Measurements from ENCODE around the gene SLC1A4.
"Not testable (repeated sequence)": the region's sequence is repeated elsewhere in the genome, so short reads cannot be mapped to it uniquely, and the experiment has no call there.

The SLC1A4 gene

GRCh38 chr2:64995041-64995440 lies 5.8 kb downstream of the SLC1A4 start:
- Mint-ChIP-seq H3K4me1 (ENCODE audit: low read depth) (peaks cover 10% of the 10 kb centered on the region), H3K36me3 (peaks cover 10% of the 10 kb centered on the region), H3K9me3 (ENCODE audit: low read depth) (no peaks in the 10 kb centered on the region), H3K27me3 (peaks cover 5% of the 10 kb centered on the region), H3K4me3 (no peak overlapping the region), H3K27ac (no peak overlapping the region)

DNA sequence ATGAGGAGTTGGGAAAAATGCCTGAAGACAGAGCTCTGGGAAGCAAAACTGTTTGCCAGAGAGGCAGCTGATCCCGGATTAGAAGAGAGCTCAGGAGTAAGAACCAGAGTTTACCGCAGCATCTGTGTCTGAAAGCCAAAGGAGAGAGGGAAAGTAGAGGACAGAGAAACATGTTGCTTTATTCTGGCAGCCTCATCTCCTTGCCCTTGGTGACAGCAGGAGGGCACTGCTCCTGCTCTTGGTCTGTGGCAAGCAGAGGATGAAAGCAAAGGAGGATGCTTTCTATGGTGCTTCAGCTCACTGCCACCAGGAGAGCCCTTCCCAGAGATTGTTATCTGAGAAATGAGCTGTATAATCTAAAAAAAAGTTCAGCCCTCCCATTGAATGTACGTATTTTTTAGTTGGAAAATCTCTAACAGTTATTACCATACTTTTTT lies 7.7 kb downstream of the SLC1A4 start:
- Mint-ChIP-seq H3K27ac (no peak overlapping the region), H3K9me3 (ENCODE audit: low read depth) (no peaks in the 10 kb centered on the region), H3K36me3 (peaks cover 10% of the 10 kb centered on the region), H3K4me3 (no peak overlapping the region), H3K4me1 (ENCODE audit: low read depth) (peaks cover 1% of the 10 kb centered on the region), H3K27me3 (peaks cover 1% of the 10 kb centered on the region)

DNA sequence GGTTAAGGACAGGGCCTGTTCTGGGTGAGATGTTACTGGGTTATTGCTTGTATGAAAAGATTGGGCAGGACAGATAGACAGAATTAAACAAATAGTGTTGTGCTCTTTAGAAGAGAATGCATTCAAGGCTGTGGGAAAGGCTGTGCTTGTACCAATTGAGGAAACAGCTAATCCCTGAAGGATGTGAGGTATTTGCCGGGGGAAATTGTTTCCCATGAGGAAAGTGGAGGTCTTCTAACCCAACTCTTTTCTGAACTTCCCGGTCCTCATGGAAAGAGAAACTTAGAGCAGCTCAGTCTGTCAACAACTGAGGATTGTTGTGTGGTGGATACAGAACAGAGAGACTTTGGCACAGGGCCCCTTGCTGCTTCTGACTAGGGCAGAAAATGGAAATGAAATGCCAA lies 9.5 kb downstream of the SLC1A4 start:
- Mint-ChIP-seq H3K9me3 (ENCODE audit: low read depth) (no peaks in the 10 kb centered on the region), H3K4me3 (no peak overlapping the region), H3K4me1 (ENCODE audit: low read depth) (no peaks in the 10 kb centered on the region), H3K27ac (no peak overlapping the region), H3K36me3 (peaks cover 8% of the 10 kb centered on the region), H3K27me3 (no peaks in the 10 kb centered on the region)

DNA sequence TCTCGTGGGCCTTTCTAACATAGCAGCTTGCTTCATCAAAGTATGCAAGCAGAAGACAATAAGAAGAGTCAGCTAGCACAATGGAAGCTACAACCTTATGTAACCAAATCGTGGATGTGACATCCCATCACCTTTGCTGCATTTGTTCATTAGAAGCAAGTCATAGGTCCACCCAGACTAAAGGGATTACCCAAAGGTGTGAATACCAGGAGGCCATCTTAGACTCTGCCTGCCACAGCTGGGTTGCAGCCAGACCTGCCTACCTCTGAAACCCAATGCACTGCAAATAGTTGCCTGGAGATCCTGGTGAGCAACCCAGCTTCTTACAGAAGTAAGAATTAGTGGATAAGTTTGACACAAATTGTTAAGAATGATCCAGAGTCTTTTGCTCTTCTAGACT lies 10.6 kb downstream of the SLC1A4 start:
- Mint-ChIP-seq H3K27ac (no peak overlapping the region), H3K9me3 (ENCODE audit: low read depth) (no peaks in the 10 kb centered on the region), H3K27me3 (no peaks in the 10 kb centered on the region), H3K36me3 (peaks cover 8% of the 10 kb centered on the region), H3K4me1 (ENCODE audit: low read depth) (no peaks in the 10 kb centered on the region), H3K4me3 (no peak overlapping the region)

GRCh38 chr2:65000644-65001043 lies 11.4 kb downstream of the SLC1A4 start:
- Mint-ChIP-seq H3K4me3 (no peak overlapping the region), H3K36me3 (peaks cover 8% of the 10 kb centered on the region), H3K27me3 (no peaks in the 10 kb centered on the region), H3K4me1 (ENCODE audit: low read depth) (no peaks in the 10 kb centered on the region), H3K9me3 (ENCODE audit: low read depth) (no peaks in the 10 kb centered on the region), H3K27ac (no peak overlapping the region)

DNA sequence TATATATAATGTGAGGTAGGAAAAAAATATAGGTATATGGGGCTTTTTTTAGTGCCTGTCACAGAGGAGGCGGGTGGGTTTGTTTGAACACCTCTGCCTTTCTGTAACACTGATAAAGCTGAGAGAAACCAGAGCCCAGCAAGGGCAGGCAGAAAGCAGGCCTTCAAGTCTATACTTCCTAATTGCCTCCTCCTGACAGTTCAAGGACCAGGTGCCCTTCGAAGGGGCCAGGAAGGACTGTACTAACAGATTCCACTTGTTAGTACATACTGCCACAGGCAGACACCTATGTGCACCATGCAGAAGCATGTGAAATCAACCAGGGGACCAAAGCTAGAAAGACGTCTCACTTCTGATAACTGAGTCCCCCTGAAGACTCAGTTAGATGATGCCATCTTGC lies 13.8 kb downstream of the SLC1A4 start:
- no peaks in the 10 kb centered on the region for H3K27me3 Mint-ChIP-seq
- no peak overlapping the region for H3K27ac Mint-ChIP-seq
- H3K36me3 Mint-ChIP-seq = peaks cover 9% of the 10 kb centered on the region
- H3K9me3 Mint-ChIP-seq (ENCODE audit: low read depth) = no peaks in the 10 kb centered on the region
- H3K4me3 Mint-ChIP-seq = no peak overlapping the region
- H3K4me1 Mint-ChIP-seq (ENCODE audit: low read depth) = no peaks in the 10 kb centered on the region

- not testable (repeated sequence) for H3K4me1 Mint-ChIP-seq (ENCODE audit: low read depth); H3K36me3 Mint-ChIP-seq; H3K9me3 Mint-ChIP-seq (ENCODE audit: low read depth); H3K4me3 Mint-ChIP-seq; H3K27ac Mint-ChIP-seq; H3K27me3 Mint-ChIP-seq
Measured at GRCh38 chr2:65004232-65004631, 15.0 kb downstream of the SLC1A4 start.

GRCh38 chr2:65013776-65014175 lies 24.6 kb downstream of the SLC1A4 start:
- H3K4me1 Mint-ChIP-seq (ENCODE audit: low read depth) = peaks cover 5% of the 10 kb centered on the region
- H3K9me3 Mint-ChIP-seq (ENCODE audit: low read depth) = no peaks in the 10 kb centered on the region
- H3K27me3 Mint-ChIP-seq = no peaks in the 10 kb centered on the region
- no peak overlapping the region for H3K27ac Mint-ChIP-seq
- H3K4me3 Mint-ChIP-seq = no peak overlapping the region
- peaks cover 9% of the 10 kb centered on the region for H3K36me3 Mint-ChIP-seq

GRCh38 chr2:65015731-65016130 lies 26.5 kb downstream of the SLC1A4 start:
- Mint-ChIP-seq H3K36me3 (peaks cover 10% of the 10 kb centered on the region), H3K27ac (no peak overlapping the region), H3K9me3 (ENCODE audit: low read depth) (no peaks in the 10 kb centered on the region), H3K4me1 (ENCODE audit: low read depth) (peaks cover 5% of the 10 kb centered on the region), H3K4me3 (no peak overlapping the region), H3K27me3 (no peaks in the 10 kb centered on the region)

DNA sequence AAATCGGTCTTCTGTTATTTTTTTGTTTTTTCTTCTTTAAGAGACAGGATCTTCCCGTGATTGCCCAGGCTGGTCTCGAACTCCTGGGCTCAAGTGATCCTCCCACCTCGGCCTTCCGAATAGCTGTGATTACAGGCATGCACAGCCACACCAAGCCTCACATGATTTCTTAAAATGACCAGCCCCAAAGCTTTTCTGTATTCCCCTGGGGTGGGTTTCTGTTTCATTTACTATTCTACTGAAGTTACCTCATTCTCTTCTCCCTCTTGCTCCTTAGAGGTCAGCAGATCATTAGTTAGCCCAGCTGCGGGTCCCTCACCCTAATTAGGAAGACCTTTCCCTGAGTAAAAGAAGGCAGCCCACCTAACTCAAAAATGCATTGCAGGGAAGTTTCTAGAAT lies 27.6 kb downstream of the SLC1A4 start:
- Mint-ChIP-seq H3K27ac (no peak overlapping the region), H3K4me1 (ENCODE audit: low read depth) (peaks cover 5% of the 10 kb centered on the region), H3K4me3 (no peak overlapping the region), H3K36me3 (peaks cover 10% of the 10 kb centered on the region), H3K9me3 (ENCODE audit: low read depth) (no peaks in the 10 kb centered on the region), H3K27me3 (no peaks in the 10 kb centered on the region)

DNA sequence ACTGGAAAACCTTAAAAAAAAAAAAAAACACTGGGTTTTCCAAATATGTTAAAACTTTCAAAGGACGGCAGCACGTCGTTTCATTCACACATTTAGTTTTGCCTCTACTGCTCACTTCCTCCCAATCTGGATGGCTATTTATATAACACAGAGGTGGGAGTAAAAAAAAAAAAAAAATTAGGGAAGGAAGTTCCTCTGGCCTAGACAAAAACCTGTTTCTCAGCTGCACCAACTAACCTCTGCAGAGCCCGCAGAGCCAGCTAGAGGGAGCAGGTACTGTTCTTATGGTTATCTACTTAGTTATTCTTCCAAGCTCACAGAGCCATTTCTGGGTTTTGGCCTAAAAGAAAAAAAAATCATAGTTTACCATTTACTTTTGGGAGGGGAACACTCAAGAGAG lies 28.1 kb downstream of the SLC1A4 start:
- no peak overlapping the region for H3K27ac Mint-ChIP-seq
- no peaks in the 10 kb centered on the region for H3K9me3 Mint-ChIP-seq (ENCODE audit: low read depth)
- no peaks in the 10 kb centered on the region for H3K27me3 Mint-ChIP-seq
- no peak overlapping the region for H3K4me3 Mint-ChIP-seq
- H3K36me3 Mint-ChIP-seq = peaks cover 10% of the 10 kb centered on the region
- H3K4me1 Mint-ChIP-seq (ENCODE audit: low read depth) = peaks cover 5% of the 10 kb centered on the region

GRCh38 chr2:65018141-65018582 lies 29.0 kb downstream of the SLC1A4 start:
- H3K4me1 Mint-ChIP-seq (ENCODE audit: low read depth) = peaks cover 5% of the 10 kb centered on the region
- no peak overlapping the region for H3K27ac Mint-ChIP-seq
- no peak overlapping the region for H3K4me3 Mint-ChIP-seq
- H3K9me3 Mint-ChIP-seq (ENCODE audit: low read depth) = no peaks in the 10 kb centered on the region
- no peaks in the 10 kb centered on the region for H3K27me3 Mint-ChIP-seq
- H3K36me3 Mint-ChIP-seq = peaks cover 13% of the 10 kb centered on the region

GRCh38 chr2:65019010-65019409 lies 29.8 kb downstream of the SLC1A4 start:
- peaks cover under 1% of the 10 kb centered on the region for H3K4me1 Mint-ChIP-seq (ENCODE audit: low read depth)
- no peaks in the 10 kb centered on the region for H3K9me3 Mint-ChIP-seq (ENCODE audit: low read depth)
- H3K36me3 Mint-ChIP-seq = peaks cover 12% of the 10 kb centered on the region
- no peaks in the 10 kb centered on the region for H3K27me3 Mint-ChIP-seq
- H3K27ac Mint-ChIP-seq = no peak overlapping the region
- no peak overlapping the region for H3K4me3 Mint-ChIP-seq

- Mint-ChIP-seq H3K36me3 (peaks cover 14% of the 10 kb centered on the region), H3K27ac (no peak overlapping the region), H3K4me3 (no peak overlapping the region), H3K4me1 (ENCODE audit: low read depth) (no peaks in the 10 kb centered on the region), H3K9me3 (ENCODE audit: low read depth) (no peaks in the 10 kb centered on the region), H3K27me3 (no peaks in the 10 kb centered on the region)
Measured at GRCh38 chr2:65019675-65020195, 30.5 kb downstream of the SLC1A4 start.

GRCh38 chr2:65020251-65020650 lies 31.1 kb downstream of the SLC1A4 start:
- H3K36me3 Mint-ChIP-seq = peaks cover 14% of the 10 kb centered on the region
- H3K4me3 Mint-ChIP-seq; H3K27ac Mint-ChIP-seq; H3K4me1 Mint-ChIP-seq (ENCODE audit: low read depth); H3K9me3 Mint-ChIP-seq (ENCODE audit: low read depth); H3K27me3 Mint-ChIP-seq: not testable (repeated sequence)

GRCh38 chr2:65020943-65021528 lies 31.8 kb downstream of the SLC1A4 start:
- Mint-ChIP-seq H3K4me3 (no peak overlapping the region), H3K27ac (no peak overlapping the region), H3K9me3 (ENCODE audit: low read depth) (no peaks in the 10 kb centered on the region), H3K36me3 (peaks cover 14% of the 10 kb centered on the region), H3K4me1 (ENCODE audit: low read depth) (no peaks in the 10 kb centered on the region), H3K27me3 (no peaks in the 10 kb centered on the region)

Data from activated naive CD8-positive, alpha-beta T cell (primary cell).